ENCODE data around the gene HAUS5. TPM values are rescaled to one million over a fixed set of nuclear protein-coding genes. Genes with fewer than 3 reads are reported as not detected.
"Not testable (repeated sequence)": the region's sequence is repeated elsewhere in the genome, so short reads cannot be mapped to it uniquely, and the experiment has no call there.

Gene HAUS5
- total RNA-seq, 1 donor from 2014 or later = 9.1 TPM

DNA sequence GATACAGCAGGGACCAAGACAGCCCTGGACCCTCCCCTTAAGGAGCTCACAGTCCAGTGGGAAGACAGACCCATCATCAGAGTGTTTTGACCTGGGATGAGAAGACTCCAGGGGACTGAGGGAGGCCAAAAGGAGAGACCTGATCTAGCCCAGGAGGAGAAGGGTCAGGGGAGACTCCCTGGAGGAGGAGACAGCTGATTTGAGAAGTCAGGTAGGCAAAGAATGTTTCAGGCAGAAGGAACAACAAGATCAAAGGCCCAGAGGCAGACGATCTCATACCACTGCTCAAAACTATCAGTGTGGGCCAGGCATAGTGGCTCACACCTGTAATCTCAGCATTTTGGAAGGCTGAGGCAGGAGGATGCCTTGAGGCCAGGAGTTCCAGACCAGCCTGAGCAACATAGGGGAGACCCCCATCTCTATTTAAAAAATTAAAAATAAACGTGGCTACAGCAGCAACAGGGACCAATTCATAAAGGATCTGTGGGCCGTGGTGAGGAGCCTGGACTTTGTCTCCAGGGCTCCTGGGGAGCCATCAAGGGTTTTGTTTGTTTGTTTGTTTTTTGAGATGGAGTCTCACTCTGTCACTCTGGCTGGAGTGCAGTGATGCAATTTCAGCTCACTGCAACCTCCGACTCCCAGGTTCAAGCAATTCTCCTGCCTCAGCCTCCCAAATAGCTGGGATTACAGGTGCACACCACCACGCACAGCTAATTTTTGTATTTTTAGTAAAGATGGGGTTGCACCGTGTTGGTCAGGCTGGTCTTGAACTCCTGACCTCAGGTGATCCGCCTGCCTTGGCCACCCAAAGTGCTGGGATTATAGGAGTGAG lies 33.4 kb downstream of the HAUS5 start:
- Histone ChIP-seq H3K4me1 (peaks cover 45% of the 10 kb centered on the region), H3K27me3 (ENCODE audit: low read depth) (no peaks in the 10 kb centered on the region), H3K4me3 (no peak overlapping the region), H3K9me3 (no peaks in the 10 kb centered on the region), H3K36me3 (peaks cover 9% of the 10 kb centered on the region), H3K27ac (peak overlapping the region; percentile 84)
- DNase-seq (no peak), ATAC-seq (no peak)
- intact Hi-C loops (cut with DNase I) = no loop called here
- TF ChIP-seq, protein P1, sequence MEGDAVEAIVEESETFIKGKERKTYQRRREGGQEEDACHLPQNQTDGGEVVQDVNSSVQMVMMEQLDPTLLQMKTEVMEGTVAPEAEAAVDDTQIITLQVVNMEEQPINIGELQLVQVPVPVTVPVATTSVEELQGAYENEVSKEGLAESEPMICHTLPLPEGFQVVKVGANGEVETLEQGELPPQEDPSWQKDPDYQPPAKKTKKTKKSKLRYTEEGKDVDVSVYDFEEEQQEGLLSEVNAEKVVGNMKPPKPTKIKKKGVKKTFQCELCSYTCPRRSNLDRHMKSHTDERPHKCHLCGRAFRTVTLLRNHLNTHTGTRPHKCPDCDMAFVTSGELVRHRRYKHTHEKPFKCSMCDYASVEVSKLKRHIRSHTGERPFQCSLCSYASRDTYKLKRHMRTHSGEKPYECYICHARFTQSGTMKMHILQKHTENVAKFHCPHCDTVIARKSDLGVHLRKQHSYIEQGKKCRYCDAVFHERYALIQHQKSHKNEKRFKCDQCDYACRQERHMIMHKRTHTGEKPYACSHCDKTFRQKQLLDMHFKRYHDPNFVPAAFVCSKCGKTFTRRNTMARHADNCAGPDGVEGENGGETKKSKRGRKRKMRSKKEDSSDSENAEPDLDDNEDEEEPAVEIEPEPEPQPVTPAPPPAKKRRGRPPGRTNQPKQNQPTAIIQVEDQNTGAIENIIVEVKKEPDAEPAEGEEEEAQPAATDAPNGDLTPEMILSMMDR (IDR thresholded peaks at IDR 0.05) = no peak

DNA sequence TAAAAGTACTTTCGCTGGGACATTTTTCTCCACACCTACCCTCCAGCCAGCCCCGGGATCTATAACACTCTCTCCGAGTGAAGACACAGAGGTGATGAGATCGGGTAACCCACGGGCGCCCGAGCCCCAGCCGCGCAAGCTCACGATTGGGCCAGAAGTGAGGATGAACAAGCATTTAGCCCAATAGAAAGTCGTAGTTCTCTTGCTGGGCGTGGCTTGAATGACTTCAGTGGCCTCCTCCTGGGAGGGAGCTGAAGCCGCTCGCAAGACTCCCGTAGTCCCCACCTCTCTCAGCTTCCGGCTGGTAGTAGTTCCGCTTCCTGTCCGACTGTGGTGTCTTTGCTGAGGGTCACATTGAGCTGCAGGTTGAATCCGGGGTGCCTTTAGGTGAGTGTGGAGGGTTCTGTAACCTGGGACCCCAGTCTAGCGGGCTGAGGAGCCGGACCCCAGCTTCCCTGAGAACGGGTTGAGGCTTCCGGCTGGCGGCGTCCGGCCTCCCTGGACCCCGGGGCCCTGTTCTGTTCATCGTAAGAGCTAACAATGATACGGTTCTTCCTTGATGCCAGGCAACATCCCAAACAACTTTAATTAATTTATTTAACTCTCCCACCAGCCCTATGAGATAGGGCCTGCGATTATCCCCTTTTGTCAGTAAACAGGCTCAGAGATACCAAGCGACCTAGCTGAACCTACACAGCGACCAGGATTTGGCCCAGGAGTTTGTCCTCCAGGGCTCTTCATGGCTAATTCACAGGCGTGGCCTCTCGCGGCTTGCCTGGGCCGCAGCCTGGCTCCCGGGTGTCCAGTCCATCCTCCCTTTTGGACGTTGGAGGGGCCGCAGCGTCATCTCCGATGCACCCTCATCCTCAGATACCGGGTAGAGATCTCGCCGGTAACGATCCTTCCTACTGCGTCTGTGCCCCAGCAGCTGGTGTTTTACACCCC lies 35.8 kb downstream of the HAUS5 start, which contains the start of gene COX6B1:
COX6B1 (plus strand) TSS at position 307 of the 945 bp plus-strand sequence. CDS start 2,921 bp downstream, outside the sequence.
- intact Hi-C loops (cut with DNase I) = no loop called here
- Histone ChIP-seq H3K4me3 (peak within 1 kb of the TSS; percentile 97), H3K27me3 (ENCODE audit: low read depth) (no peaks in the 10 kb centered on the region), H3K4me1 (peaks cover 35% of the 10 kb centered on the region), H3K36me3 (peaks cover 33% of the 10 kb centered on the region), H3K27ac (peak within 1 kb of the TSS; percentile 91), H3K9me3 (no peaks in the 10 kb centered on the region)
- ATAC-seq (peak; percentile 81 to 84), DNase-seq (peak; percentile 93)
- TF ChIP-seq, protein P1 (IDR thresholded peaks at IDR 0.05) = no peak

GRCh38 chr19:35650581-35650980 lies 38.0 kb downstream of the HAUS5 start:
- Histone ChIP-seq H3K27me3 (ENCODE audit: low read depth) (no peaks in the 10 kb centered on the region), H3K4me1 (peaks cover 24% of the 10 kb centered on the region), H3K4me3 (no peak overlapping the region), H3K36me3 (peaks cover 56% of the 10 kb centered on the region), H3K9me3 (no peaks in the 10 kb centered on the region), H3K27ac (no peak overlapping the region)
- no peak for ATAC-seq
- TF ChIP-seq, protein P1 (IDR thresholded peaks at IDR 0.05) = no peak
- intact Hi-C loops (cut with DNase I) = no loop called here
- DNase-seq = no peak

DNA sequence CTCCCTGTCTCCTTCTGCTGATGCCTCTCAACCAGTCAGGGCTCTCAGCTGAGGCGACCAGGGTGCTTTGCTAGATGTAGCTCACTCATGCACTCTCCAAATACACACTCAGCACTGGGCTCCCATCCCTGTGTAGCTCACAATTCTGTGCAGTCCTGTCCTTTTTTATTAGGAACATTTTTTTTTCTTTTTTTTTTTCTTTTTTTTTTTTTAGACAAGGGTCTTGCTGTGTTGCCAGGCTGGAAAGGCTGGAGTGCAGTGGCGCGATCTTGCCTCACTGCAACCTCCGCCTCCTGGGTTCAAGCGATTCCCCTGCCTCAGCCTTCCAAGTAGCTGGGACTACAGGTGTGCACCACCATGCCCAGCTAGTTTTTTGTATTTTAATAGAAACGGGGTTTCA lies 42.3 kb downstream of the HAUS5 start:
- H3K9me3 ChIP-seq; H3K27ac ChIP-seq; intact Hi-C loops (cut with DNase I); H3K4me3 ChIP-seq; H3K4me1 ChIP-seq; DNase-seq; ATAC-seq; H3K27me3 ChIP-seq (ENCODE audit: low read depth): not testable (repeated sequence)
- H3K36me3 ChIP-seq = peaks cover 98% of the 10 kb centered on the region

DNA sequence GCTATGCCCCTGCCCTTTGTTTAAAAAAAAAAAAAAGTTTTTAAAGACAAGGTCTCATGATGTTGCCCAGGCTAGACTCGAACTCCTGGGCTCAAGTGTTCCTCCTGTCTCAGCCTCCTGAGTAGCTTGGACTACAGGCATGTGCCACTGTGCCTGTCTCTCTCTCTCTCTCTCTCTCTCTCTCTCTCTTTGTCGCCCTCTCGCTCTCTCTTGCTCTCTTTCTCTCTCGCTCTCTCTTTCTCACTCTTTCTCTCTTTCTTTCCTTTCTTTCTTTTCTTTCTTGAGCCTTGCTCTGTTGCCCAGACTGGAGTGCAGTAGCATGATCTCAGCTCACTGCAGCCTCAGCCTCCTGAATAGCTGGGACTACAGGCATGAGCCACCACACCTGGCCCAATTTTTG lies 43.1 kb downstream of the HAUS5 start:
- ATAC-seq (no peak), DNase-seq (no peak)
- intact Hi-C loops (cut with DNase I) = no loop called here
- Histone ChIP-seq H3K27ac (no peak overlapping the region), H3K4me3 (no peak overlapping the region), H3K4me1 (no peaks in the 10 kb centered on the region), H3K36me3 (peaks cover 97% of the 10 kb centered on the region), H3K27me3 (ENCODE audit: low read depth) (no peaks in the 10 kb centered on the region), H3K9me3 (no peaks in the 10 kb centered on the region)
- TF ChIP-seq, protein P1 (IDR thresholded peaks at IDR 0.05) = no peak
